Osteocyte (in vitro differentiated cells): ENCODE measurements around the gene UQCRC1. TPM values are rescaled to one million over a fixed set of nuclear protein-coding genes. Genes with fewer than 3 reads are reported as not detected.

Source experiments
- DNase-seq: peaks from one replicate; pipeline ENCODE4 v3.0.0; 2021; ENCODE audit warnings: mixed read lengths; ENCODE audit not compliant: unreplicated experiment; ENCODE audit errors: extremely low spot score
- H3K27ac Mint-ChIP-seq: one replicate; pipeline ENCODE4 v1.8.0; 2021; ENCODE audit warnings: mild to moderate bottlenecking, mixed read lengths; ENCODE audit not compliant: unreplicated experiment
- H3K27me3 Mint-ChIP-seq: one replicate; pipeline ENCODE4 v1.8.0; 2021; ENCODE audit warnings: mixed read lengths; ENCODE audit not compliant: unreplicated experiment
- H3K36me3 Mint-ChIP-seq: one replicate; pipeline ENCODE4 v1.8.0; 2021; ENCODE audit warnings: mixed read lengths; ENCODE audit not compliant: unreplicated experiment
- H3K4me1 Mint-ChIP-seq: one replicate; pipeline ENCODE4 v1.8.0; 2021; ENCODE audit warnings: mixed read lengths; ENCODE audit not compliant: unreplicated experiment
- H3K4me3 Mint-ChIP-seq: one replicate; pipeline ENCODE4 v1.8.0; 2021; ENCODE audit warnings: mild to moderate bottlenecking, moderate library complexity, mixed read lengths; ENCODE audit not compliant: unreplicated experiment
- H3K9me3 Mint-ChIP-seq: one replicate; pipeline ENCODE4 v1.8.0; 2021; ENCODE audit warnings: mixed read lengths; ENCODE audit not compliant: unreplicated experiment
- total RNA-seq: library from RNA; stranded (reverse); gene quantifications from 2 replicates; pipeline ENCODE4 v1.2.1, GENCODE V29; 2021
- TF ChIP-seq, protein P1 (sequence below): fragments of 200-600 bp; sonication (generic); IDR thresholded peaks from 2 replicates; pipeline ENCODE4 v1.5.0; 2021; ENCODE audit warnings: antibody characterized with exemption, mild to moderate bottlenecking, moderate library complexity

The UQCRC1 gene
- total RNA-seq, 1 donor from 2014 or later: 202 TPM

DNA sequence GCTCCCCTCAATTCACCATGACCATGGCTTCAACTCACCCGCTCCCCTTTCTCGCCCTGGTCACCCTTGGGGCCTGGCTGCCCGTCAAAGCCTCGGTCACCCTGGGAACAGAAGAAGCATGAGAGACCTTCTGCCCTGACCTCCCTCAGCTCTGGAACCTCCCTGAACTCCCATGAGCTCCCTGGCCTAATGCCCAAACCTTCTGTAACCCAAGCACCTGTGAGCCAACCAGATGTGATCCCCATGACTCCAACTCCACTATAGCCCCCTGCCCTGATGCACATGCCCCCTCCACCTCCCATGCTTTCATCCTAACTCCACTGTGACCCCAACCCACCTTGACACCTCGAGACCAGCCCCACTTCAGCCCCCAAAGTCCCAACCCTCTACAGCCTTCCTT, 42.4 kb downstream of the UQCRC1 start:
- no peaks in the 10 kb centered on the region for H3K9me3 Mint-ChIP-seq
- no peak for DNase-seq
- TF ChIP-seq, protein P1, sequence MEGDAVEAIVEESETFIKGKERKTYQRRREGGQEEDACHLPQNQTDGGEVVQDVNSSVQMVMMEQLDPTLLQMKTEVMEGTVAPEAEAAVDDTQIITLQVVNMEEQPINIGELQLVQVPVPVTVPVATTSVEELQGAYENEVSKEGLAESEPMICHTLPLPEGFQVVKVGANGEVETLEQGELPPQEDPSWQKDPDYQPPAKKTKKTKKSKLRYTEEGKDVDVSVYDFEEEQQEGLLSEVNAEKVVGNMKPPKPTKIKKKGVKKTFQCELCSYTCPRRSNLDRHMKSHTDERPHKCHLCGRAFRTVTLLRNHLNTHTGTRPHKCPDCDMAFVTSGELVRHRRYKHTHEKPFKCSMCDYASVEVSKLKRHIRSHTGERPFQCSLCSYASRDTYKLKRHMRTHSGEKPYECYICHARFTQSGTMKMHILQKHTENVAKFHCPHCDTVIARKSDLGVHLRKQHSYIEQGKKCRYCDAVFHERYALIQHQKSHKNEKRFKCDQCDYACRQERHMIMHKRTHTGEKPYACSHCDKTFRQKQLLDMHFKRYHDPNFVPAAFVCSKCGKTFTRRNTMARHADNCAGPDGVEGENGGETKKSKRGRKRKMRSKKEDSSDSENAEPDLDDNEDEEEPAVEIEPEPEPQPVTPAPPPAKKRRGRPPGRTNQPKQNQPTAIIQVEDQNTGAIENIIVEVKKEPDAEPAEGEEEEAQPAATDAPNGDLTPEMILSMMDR: no peak
- H3K27ac Mint-ChIP-seq: peak overlapping the region; percentile 13
- no peak overlapping the region for H3K4me3 Mint-ChIP-seq
- H3K36me3 Mint-ChIP-seq: peaks cover 1% of the 10 kb centered on the region
- no peaks in the 10 kb centered on the region for H3K27me3 Mint-ChIP-seq
- peaks cover 40% of the 10 kb centered on the region for H3K4me1 Mint-ChIP-seq

DNA sequence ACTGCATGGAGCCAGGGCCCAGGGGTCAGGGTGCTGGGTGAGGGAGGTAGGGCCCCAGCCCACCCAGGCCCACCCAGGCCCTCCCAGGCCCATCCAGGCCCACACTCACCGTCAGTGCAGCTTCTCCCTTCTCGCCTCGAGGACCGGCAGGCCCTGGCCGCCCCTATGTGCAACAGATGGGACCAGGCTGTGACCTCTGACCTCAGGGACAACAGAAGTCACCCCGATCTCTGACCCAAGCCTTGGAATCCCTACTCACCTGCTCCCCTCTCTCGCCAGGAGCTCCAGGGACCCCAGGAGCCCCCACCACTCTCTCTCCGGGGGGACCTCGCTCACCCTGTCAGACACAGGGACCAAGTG, 43.1 kb downstream of the UQCRC1 start:
- no peaks in the 10 kb centered on the region for H3K27me3 Mint-ChIP-seq
- peaks cover 41% of the 10 kb centered on the region for H3K4me1 Mint-ChIP-seq
- H3K36me3 Mint-ChIP-seq: peaks cover 1% of the 10 kb centered on the region
- TF ChIP-seq, protein P1: no peak
- no peaks in the 10 kb centered on the region for H3K9me3 Mint-ChIP-seq
- DNase-seq: no peak
- no peak overlapping the region for H3K27ac Mint-ChIP-seq
- no peak overlapping the region for H3K4me3 Mint-ChIP-seq

DNA sequence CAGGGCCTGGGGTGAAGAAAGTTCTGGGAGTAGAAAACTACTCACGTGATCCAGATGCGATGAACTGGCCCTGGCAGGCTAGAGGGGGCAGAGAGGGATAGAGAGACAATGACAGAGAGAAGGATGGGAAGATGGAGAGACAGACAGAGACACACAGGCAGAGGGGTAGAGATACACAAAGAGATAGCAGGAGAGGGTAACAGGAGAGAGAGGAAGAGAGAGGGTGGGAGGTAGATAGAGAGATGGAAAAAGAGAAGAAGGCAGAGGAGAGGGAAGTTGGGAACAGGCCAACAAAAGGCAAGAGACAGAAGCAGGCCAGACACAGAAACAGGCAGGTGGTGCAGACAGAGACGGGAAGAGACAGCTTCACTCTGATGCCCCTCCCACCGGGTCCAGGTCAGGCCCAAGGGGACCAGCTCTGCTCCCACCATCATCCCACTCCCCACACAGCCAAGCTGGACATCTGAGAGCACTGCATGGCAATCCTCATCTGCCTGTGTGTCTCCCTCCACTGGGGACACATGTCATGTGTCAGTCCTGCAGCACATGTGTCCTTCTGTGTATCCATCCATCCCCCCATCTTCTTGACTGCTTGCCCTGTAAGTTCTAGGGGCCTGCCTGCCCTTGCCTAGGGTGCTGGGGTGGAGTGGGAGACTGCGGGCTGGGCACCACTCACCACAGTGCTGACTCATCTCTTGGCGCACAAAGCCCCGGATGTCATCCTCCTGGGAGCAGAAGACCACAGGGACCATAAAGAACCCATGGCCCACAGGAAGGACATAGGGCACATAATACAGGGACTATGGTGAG, 43.6 kb downstream of the UQCRC1 start:
- H3K4me1 Mint-ChIP-seq: peaks cover 47% of the 10 kb centered on the region
- TF ChIP-seq, protein P1: no peak
- no peak for DNase-seq
- H3K27me3 Mint-ChIP-seq: no peaks in the 10 kb centered on the region
- peak overlapping the region; percentile 84 for H3K27ac Mint-ChIP-seq
- no peaks in the 10 kb centered on the region for H3K9me3 Mint-ChIP-seq
- no peak overlapping the region for H3K4me3 Mint-ChIP-seq
- H3K36me3 Mint-ChIP-seq: peaks cover 1% of the 10 kb centered on the region

DNA sequence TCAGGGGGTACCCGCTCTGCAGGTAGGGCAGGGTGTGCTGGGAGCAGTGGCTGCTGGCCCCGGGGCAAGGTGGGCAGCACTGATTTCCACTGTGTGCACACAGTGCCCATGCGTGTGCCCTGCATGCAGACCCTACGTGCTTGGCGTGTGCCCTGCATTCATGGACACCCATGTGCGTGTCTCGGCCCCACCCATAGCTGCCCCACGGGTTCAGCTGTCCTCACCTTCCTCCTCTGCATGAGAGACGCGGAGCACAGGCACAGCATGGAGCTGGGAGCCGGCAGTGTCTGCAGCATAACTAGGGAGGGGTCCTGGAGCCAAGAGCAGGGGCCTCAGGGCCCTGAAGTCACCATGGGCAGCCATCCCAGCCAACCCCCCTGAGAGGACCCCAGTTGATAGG, 44.3 kb downstream of the UQCRC1 start:
- Mint-ChIP-seq H3K9me3 (no peaks in the 10 kb centered on the region), H3K4me3 (no peak overlapping the region)

DNA sequence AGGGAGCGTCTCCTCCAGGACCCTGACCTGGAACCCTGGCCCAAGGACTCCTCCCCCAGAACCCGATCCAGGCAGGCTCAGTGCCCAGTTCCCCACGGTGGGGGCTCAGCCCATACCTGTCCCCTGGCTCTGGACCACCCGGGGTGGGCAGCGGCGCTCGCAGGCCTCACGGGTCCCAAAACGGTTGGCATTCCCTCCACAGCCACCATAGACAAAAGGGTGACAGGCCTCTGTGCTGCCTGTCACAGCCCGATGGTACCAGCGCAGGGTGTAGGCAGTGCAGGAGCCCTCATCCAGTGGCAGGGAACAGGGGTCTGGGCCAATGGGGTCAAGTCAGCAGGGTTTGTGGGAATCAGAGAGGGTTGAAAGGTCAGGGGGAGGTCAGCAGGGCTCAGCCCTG, 44.8 kb downstream of the UQCRC1 start:
- no peaks in the 10 kb centered on the region for H3K9me3 Mint-ChIP-seq
- peak overlapping the region; percentile 98 for H3K27ac Mint-ChIP-seq
- H3K4me1 Mint-ChIP-seq: peaks cover 58% of the 10 kb centered on the region
- H3K36me3 Mint-ChIP-seq: peaks cover 1% of the 10 kb centered on the region
- H3K4me3 Mint-ChIP-seq: no peak overlapping the region
- no peak for DNase-seq
- no peaks in the 10 kb centered on the region for H3K27me3 Mint-ChIP-seq
- TF ChIP-seq, protein P1: no peak

More for the DNA sequence above, 44.3 kb downstream of the UQCRC1 start:
- no peak for DNase-seq
- TF ChIP-seq, protein P1: no peak
- Mint-ChIP-seq H3K27me3 (no peaks in the 10 kb centered on the region), H3K4me1 (peaks cover 53% of the 10 kb centered on the region), H3K27ac (peak overlapping the region; percentile 84), H3K36me3 (peaks cover 1% of the 10 kb centered on the region)
